Choroid plexus epithelial cell (primary cell): ENCODE data around the gene MYO18B.

ENCODE experiments used
- DNase-seq: peaks from one replicate; pipeline ENCODE4 v3.0.0-alpha.2; 2010; ENCODE audit warnings: low read depth
- H3K4me3 ChIP-seq: 2 replicates; pipeline ENCODE4 v1.5.1; 2011; ENCODE audit warnings: low read depth, mild to moderate bottlenecking, control low read depth, low read length, moderate library complexity
- TF ChIP-seq, protein P1 (sequence below): conservative IDR thresholded peaks from 2 replicates; pipeline ENCODE4 v1.5.1; 2011; ENCODE audit warnings: low read depth, mild to moderate bottlenecking, control low read depth, inconsistent platforms, low read length, moderate library complexity

The MYO18B gene

GRCh38 chr22:25762147-25762546, 20.2 kb downstream of the MYO18B start:
- H3K4me3 ChIP-seq, result no peak overlapping the region
- no peak for DNase-seq
- TF ChIP-seq, protein P1, sequence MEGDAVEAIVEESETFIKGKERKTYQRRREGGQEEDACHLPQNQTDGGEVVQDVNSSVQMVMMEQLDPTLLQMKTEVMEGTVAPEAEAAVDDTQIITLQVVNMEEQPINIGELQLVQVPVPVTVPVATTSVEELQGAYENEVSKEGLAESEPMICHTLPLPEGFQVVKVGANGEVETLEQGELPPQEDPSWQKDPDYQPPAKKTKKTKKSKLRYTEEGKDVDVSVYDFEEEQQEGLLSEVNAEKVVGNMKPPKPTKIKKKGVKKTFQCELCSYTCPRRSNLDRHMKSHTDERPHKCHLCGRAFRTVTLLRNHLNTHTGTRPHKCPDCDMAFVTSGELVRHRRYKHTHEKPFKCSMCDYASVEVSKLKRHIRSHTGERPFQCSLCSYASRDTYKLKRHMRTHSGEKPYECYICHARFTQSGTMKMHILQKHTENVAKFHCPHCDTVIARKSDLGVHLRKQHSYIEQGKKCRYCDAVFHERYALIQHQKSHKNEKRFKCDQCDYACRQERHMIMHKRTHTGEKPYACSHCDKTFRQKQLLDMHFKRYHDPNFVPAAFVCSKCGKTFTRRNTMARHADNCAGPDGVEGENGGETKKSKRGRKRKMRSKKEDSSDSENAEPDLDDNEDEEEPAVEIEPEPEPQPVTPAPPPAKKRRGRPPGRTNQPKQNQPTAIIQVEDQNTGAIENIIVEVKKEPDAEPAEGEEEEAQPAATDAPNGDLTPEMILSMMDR, result no peak

DNA sequence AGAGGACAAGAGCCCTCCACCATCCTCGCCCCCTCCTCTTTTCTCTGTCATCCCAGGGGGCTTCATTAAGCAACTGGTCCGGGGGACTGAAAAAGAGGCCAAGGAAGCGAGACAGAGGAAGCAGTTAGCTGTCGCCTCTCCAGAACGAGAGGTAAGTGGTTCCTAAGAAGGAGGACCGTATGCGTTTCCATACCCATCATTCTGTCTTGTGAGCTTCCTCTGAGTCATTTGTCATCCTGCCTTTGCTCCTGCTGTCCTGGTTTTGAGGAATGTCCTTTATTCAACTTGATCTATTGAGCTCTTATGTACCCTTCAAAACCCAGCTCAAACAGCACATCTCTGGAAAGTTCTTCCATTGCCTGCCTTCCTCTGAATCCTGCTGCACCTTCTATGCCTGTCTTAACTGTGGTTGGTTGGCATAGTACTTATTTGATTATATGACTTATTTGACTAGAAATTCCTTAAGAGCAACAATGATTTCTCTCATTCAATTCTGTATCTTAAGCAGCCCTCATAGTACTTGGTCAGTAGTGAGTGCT, 21.3 kb downstream of the MYO18B start:
- TF ChIP-seq, protein P1, result no peak
- H3K4me3 ChIP-seq, result no peak overlapping the region
- no peak for DNase-seq

GRCh38 chr22:25764270-25765015, 22.5 kb downstream of the MYO18B start:
- no peak overlapping the region for H3K4me3 ChIP-seq
- TF ChIP-seq, protein P1, result no peak
- DNase-seq, result no peak

DNA sequence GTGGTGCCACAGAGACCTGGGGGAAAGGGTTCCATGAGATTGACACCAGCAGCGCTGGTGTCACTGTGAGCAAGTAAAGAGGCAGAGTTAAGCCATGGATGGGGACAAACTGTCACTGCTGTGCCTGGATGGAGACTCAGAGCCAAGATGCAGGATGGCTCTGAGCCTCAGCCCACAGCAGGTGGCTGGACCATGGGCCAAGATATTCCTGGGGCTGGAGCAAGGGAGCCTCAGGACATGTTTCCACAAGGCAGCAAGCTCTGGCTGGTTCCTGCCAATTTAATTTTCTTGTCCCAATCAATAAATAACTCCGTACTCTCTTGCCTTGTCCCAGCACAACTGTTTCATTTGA, 23.0 kb downstream of the MYO18B start:
- TF ChIP-seq, protein P1, result no peak
- DNase-seq, result no peak
- no peak overlapping the region for H3K4me3 ChIP-seq

DNA sequence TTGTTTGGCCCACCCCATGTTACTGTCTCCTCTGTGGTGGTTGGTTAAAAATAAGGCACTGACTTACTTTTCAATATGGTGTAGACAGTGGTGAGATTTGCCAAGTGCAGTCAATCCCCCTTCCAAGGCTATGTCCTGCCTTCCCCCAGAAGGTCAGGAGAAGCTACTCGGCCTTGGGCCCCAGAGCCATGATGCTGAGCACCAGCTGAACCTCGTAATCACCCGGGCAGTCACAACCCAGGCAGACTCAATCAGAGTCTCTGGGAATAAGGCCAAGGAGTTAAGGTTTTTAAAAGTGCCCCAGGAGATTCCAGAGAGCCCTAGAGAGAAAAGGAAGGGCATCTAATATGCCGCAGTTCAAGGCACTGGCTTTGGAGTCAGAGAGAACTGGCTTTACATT, 23.8 kb downstream of the MYO18B start:
- TF ChIP-seq, protein P1, result no peak
- DNase-seq, result no peak
- H3K4me3 ChIP-seq, result no peak overlapping the region

- DNase-seq, result no peak
- no peak overlapping the region for H3K4me3 ChIP-seq
- TF ChIP-seq, protein P1, result no peak
Measured at GRCh38 chr22:25766418-25766817, 24.4 kb downstream of the MYO18B start.

DNA sequence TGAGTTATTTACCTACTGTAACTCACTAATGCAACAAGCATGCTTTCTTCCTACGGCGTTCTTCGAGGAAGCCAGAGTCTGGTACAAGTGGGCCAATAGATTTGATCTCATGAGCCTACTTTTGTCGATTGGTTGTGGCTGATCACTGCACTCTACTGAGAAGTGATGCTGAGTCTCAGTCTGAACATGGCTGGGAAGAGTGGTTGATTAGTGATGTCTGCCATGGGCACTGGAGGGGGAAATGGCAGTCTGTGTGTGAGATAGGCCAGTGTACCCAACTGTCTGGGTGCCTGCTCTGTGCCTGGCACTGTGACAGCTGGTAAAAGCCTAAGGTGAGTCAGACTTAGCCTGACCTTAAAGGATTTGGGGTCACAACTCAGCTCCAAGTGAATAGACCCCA, 28.3 kb downstream of the MYO18B start:
- TF ChIP-seq, protein P1, result no peak
- no peak for DNase-seq
- H3K4me3 ChIP-seq, result no peak overlapping the region
